Lung (tissue), 12 donors: ENCODE results near the gene FCER2. TPM values are rescaled to one million over a fixed set of nuclear protein-coding genes. Genes with fewer than 3 reads are reported as not detected.

Source experiments
- ATAC-seq: fragments of 200-7000 bp; cut with Tn5 transposase; one replicate; pipeline ENCODE4 v1.9.1; 2020; ENCODE audit warnings: moderate number of reproducible peaks; ENCODE audit not compliant: insufficient read depth, low FRiP score
- DNase-seq, 3 donors: peaks; one replicate each; pipeline ENCODE4 v3.0.0-alpha.2; 2013 to 2017
- H3K27ac ChIP-seq, 2 donors: one replicate each; pipeline ENCODE4 v1.5.1; 2013; ENCODE audit warnings: mild to moderate bottlenecking in 2 of 2, moderate library complexity in 2 of 2, control low read depth in 1 of 2, inconsistent platforms in 1 of 2, low read depth in 1 of 2, low read length in 1 of 2
- H3K27me3 ChIP-seq, 3 donors: one replicate each; pipeline ENCODE4 v1.5.1; 2013; ENCODE audit warnings: low read length in 2 of 3; ENCODE audit not compliant: control insufficient read depth in 3 of 3, insufficient read depth in 3 of 3
- H3K36me3 ChIP-seq, 4 donors: one replicate each; pipeline ENCODE4 v1.5.1; 2013; ENCODE audit warnings: low read length in 4 of 4, mild to moderate bottlenecking in 1 of 4, moderate library complexity in 1 of 4; ENCODE audit not compliant: control insufficient read depth in 4 of 4, insufficient read depth in 4 of 4
- H3K4me1 ChIP-seq, 5 donors: one replicate each; pipeline ENCODE4 v1.5.1; 2013; ENCODE audit warnings: low read length in 5 of 5, mild to moderate bottlenecking in 2 of 5, moderate library complexity in 1 of 5; ENCODE audit not compliant: control insufficient read depth in 5 of 5, insufficient read depth in 5 of 5
- H3K4me3 ChIP-seq: one replicate; pipeline ENCODE4 v1.5.1; 2013; ENCODE audit warnings: mild to moderate bottlenecking, control low read depth, moderate library complexity
- H3K9ac ChIP-seq, 2 donors: one replicate each; pipeline ENCODE4 v1.5.1; 2013; ENCODE audit warnings: low read length in 2 of 2, control low read depth in 1 of 2; ENCODE audit not compliant: insufficient read depth in 1 of 2
- H3K9me3 ChIP-seq, 4 donors: one replicate each; pipeline ENCODE4 v1.5.1; 2013; ENCODE audit warnings: low read length in 3 of 4, mild to moderate bottlenecking in 1 of 4, moderate library complexity in 1 of 4; ENCODE audit not compliant: control insufficient read depth in 4 of 4, insufficient read depth in 3 of 4
- WGBS, 2 donors: extraction: QIAGEN DNeasy Blood & Tissue Kit; methylation state at CpG; one replicate each; pipeline ENCODE4 v1.1.7; 2013; 5-methylcytosine and 5-hydroxymethylcytosine counted together
- polyA plus RNA-seq, 2 donors: library from polyadenylated mRNA; stranded (reverse); fragments of 200-250 nt; gene quantifications; one replicate each; pipeline ENCODE4 v1.2.1, GENCODE V29; 2013
- total RNA-seq, 2 donors: library from RNA; depleted of rRNA in 1 of 2; stranded (reverse); fragments of >200 nt in 1 of 2; gene quantifications; one replicate each; pipeline ENCODE4 v1.2.1, GENCODE V29; 2014 to 2021
- TF ChIP-seq, protein P1 (sequence below): IDR thresholded peaks from 2 replicates; pipeline ENCODE4 v1.5.1; 2012; ENCODE audit warnings: mild to moderate bottlenecking; ENCODE audit errors: control extremely low read depth, extremely low read depth
- donor health status: control.
- donor health status: control.
- donor health status: Bipolar disorder and iron deficiency.
- donor health status: healthy.
- donor health status: DM: yes; HTN: yes; CAD: no.

The FCER2 gene
- total and polyA plus RNA-seq, 4 donors: 0.37 to 1.2 (median 0.45) TPM

DNA sequence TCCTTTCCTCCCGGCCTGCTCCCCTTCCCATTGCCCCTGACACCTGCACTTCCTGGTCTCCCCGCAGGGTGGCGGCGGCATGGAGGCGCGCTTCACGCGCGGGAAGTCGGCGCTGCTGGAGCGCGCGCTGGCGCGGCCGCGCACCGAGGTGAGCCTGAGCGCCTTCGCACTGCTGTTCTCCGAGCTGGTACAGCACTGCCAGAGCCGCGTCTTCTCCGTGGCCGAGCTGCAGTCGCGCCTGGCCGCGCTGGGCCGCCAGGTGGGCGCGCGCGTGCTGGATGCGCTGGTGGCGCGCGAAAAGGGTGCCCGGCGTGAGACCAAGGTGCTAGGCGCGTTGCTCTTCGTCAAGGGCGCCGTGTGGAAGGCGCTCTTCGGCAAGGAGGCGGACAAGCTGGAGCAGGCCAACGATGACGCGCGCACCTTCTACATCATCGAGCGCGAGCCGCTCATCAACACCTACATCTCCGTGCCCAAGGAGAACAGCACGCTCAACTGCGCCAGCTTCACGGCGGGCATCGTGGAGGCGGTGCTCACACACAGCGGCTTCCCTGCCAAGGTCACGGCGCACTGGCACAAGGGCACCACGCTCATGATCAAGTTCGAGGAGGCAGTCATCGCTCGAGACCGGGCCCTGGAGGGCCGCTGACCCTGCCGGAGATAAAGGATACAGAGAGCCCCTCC lies 19.6 kb downstream of the FCER2 start:
- WGBS, 2 donors: 84 to 86% methylated on average over 71 to 74 of the region's 74 CpGs
- peaks cover 0 to 12% (median 4%) of the 10 kb centered on the region in 5 donors for H3K4me1 ChIP-seq
- H3K4me3 ChIP-seq: no peak overlapping the region
- H3K36me3 ChIP-seq: peaks cover 0 to 16% (median 6%) of the 10 kb centered on the region in 4 donors
- H3K9ac ChIP-seq: peak overlapping the region in 1 of 2 donors; percentile 42
- ATAC-seq: no peak
- peak in 2 of 3 donors; percentile 38 to 60 for DNase-seq
- peak overlapping the region in 1 of 2 donors; percentile 61 for H3K27ac ChIP-seq
- H3K27me3 ChIP-seq: peaks cover 0 to 4% (median 3%) of the 10 kb centered on the region in 3 donors
- H3K9me3 ChIP-seq: no peaks in the 10 kb centered on the region
- TF ChIP-seq, protein P1, sequence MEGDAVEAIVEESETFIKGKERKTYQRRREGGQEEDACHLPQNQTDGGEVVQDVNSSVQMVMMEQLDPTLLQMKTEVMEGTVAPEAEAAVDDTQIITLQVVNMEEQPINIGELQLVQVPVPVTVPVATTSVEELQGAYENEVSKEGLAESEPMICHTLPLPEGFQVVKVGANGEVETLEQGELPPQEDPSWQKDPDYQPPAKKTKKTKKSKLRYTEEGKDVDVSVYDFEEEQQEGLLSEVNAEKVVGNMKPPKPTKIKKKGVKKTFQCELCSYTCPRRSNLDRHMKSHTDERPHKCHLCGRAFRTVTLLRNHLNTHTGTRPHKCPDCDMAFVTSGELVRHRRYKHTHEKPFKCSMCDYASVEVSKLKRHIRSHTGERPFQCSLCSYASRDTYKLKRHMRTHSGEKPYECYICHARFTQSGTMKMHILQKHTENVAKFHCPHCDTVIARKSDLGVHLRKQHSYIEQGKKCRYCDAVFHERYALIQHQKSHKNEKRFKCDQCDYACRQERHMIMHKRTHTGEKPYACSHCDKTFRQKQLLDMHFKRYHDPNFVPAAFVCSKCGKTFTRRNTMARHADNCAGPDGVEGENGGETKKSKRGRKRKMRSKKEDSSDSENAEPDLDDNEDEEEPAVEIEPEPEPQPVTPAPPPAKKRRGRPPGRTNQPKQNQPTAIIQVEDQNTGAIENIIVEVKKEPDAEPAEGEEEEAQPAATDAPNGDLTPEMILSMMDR: no peak

DNA sequence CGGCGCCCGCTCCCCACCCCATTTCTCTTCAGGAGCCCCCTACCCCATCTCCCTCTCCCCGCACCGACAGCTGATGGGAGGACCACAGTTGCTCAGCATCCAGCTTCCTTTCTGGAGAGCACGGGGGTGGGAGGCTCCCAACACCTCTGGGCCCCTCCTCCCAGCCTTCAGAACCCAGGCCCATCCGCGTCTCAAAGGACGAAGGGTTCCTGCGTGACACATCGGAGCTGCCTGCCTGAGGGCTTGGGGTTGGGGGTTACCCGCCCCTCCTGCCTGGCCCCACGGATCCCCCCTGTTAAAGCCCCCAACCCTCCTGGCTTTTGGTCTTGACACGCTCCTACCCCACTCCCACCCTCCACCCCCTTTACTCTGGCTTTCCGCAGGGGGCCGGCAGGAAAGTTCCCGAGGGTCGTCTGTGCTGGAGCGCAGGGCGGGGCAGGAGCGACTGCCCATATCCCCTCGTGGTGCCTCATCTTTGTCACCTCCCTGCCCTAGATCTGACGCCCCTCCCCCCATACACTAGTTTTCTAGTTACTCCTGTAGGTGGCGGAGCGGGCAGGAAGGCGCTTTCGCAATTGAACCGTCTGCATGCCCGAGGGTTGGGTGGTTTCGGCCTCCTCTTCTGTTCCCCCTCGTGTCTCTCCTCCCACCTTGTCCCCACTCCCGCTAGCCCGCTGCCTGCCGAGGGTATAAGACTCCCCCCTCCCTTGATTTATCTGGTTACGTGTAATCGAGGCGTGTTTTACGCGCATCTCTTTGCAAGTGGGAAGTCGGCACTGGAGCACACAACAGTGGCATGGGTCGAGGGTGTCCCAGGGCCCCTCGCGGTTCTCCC lies 20.4 kb downstream of the FCER2 start:
- H3K36me3 ChIP-seq: peaks cover 0 to 16% (median 6%) of the 10 kb centered on the region in 4 donors
- peak overlapping the region; percentile 42 to 68 for H3K9ac ChIP-seq
- peak overlapping the region; percentile 89 to 90 for H3K27ac ChIP-seq
- H3K4me1 ChIP-seq: peaks cover 0 to 12% (median 4%) of the 10 kb centered on the region in 5 donors
- ATAC-seq: peak; percentile 56
- 1 to 4% methylated on average over 43 of the region's 43 CpGs for WGBS, 2 donors
- peak; percentile 81 to 87 (median 82) for DNase-seq
- H3K9me3 ChIP-seq: no peaks in the 10 kb centered on the region
- TF ChIP-seq, protein P1: peak; percentile 47
- peak overlapping the region; percentile 97 for H3K4me3 ChIP-seq
- peaks cover 0 to 8% (median 4%) of the 10 kb centered on the region in 3 donors for H3K27me3 ChIP-seq

DNA sequence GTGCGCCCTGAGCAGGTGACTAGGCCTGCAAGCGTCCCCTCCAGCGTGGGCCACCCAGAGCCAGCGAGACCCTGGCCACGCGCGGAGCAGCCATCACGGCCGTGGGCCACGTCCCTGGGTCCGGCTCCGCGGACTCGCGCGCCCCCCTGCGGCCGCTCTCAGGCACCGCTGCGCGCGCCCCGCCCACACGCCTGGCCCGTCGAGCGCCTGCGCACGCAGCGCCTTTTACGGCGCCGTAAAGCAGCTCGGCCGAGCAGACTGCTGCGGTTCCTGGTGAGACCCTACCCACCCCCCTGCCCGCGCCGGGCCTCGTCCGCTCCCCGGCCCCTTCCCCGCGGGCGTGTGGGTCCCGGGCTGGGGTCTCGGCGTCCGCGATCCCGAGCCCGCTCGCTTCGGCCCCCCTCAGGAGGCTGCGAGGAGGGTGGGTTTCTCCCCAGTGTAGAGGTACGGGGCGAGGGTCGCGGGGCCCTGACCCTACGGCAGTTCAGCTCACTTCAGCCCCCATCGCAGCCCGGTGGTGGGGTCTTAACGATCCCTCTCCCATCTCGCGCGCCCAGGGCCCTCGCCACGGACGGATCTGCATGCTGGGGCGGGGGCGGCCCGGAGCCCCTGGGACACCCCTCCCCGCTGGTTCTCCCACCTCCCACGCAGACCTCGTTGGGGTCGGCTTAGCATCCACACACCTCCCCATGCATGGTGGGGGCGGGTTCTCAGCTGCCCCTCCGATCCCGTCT lies 21.2 kb downstream of the FCER2 start, which contains the start of gene TRAPPC5:
Gene TRAPPC5, plus strand, starts transcription at position 228 of the 734 bp plus-strand sequence. CDS start 1,421 bp downstream, outside the sequence.
- Histone ChIP-seq H3K27me3 (peaks cover 0 to 8% (median 4%) of the 10 kb centered on the region in 3 donors), H3K4me1 (peaks cover 0 to 12% (median 4%) of the 10 kb centered on the region in 5 donors), H3K9ac (peak within 1 kb of the TSS; percentile 42 to 68), H3K9me3 (no peaks in the 10 kb centered on the region), H3K36me3 (peaks cover 0 to 16% (median 6%) of the 10 kb centered on the region in 4 donors), H3K4me3 (peak within 1 kb of the TSS; percentile 97), H3K27ac (peak within 1 kb of the TSS; percentile 89 to 90)
- DNase-seq (peak; percentile 88 to 94 (median 91)), ATAC-seq (peak; percentile 86)
- WGBS, 2 donors: 0 to 1% methylated on average over 58 to 79 of the region's 79 CpGs
- TF ChIP-seq, protein P1: peak; percentile 98
